DOHH2 (cell line): ENCODE measurements around the gene SYNJ2.

ENCODE experiments used
- EZH2phosphoT487 ChIP-seq: fragments of 200-600 bp; sonication (generic); IDR thresholded peaks from 2 replicates; pipeline ENCODE4 v1.6.1; 2017; ENCODE audit warnings: borderline replicate concordance, mild to moderate bottlenecking, antibody characterized with exemption, low read length, moderate library complexity, mixed read lengths
- TF ChIP-seq, protein P1 (sequence below): fragments of 200-600 bp; sonication (generic); IDR thresholded peaks from one replicate; pipeline ENCODE4 v1.5.1; 2014; ENCODE audit warnings: antibody characterized with exemption, mild to moderate bottlenecking, low read depth, low read length; ENCODE audit not compliant: poor library complexity, severe bottlenecking

DNA sequence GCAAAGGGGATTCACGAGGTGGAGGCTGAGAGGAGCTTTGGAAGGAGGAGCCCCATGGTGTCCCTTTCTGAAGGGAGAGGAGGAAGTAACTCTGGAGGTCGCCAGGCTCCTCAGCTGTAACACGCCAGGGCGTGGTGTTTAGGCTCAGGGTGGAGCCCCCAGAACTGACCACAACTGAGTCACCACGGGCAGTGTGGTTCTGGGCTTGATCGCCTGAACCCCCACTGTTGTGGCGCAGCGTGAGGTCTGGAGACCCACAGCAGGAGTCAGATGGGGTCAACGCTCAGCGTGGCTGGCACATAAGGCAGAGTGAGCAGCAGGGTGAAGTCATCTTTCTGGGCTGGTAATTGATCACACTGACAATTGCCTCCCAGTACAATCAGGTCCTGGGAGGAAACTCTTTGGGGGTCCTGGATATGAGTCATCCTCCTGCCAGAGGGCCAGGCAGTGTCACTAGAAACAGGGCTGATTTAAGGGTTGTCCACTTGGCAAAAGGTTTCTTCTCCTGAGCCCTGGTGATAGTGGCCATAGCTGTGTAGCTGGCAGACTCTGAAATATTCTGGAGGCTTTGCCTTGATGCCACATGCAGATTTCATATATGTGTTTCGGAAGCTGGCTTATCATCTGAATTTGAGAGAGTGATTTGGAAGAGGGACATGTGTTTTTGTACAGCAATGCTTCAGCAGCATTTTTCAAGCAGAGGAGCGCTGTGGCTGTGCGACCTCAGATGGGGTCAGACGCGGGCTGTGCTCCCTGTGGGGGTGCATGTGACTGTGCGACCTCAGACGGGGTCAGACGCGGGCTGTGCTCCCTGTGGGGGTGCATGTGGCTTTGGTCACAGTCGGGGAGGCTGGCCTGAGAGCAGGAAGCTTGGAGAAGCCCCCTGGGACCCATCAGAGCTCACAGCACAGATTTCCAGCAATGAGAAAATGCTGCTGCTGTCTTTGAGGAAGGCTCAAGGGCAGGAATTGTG is 50.0 kb downstream of the SYNJ2 start:
- TF ChIP-seq, protein P1, sequence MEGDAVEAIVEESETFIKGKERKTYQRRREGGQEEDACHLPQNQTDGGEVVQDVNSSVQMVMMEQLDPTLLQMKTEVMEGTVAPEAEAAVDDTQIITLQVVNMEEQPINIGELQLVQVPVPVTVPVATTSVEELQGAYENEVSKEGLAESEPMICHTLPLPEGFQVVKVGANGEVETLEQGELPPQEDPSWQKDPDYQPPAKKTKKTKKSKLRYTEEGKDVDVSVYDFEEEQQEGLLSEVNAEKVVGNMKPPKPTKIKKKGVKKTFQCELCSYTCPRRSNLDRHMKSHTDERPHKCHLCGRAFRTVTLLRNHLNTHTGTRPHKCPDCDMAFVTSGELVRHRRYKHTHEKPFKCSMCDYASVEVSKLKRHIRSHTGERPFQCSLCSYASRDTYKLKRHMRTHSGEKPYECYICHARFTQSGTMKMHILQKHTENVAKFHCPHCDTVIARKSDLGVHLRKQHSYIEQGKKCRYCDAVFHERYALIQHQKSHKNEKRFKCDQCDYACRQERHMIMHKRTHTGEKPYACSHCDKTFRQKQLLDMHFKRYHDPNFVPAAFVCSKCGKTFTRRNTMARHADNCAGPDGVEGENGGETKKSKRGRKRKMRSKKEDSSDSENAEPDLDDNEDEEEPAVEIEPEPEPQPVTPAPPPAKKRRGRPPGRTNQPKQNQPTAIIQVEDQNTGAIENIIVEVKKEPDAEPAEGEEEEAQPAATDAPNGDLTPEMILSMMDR = no peak
- TF ChIP-seq EZH2phosphoT487 = no peak
